GM23338 (cell line): ENCODE measurements around the gene STARD3. TPM values are rescaled to one million over a fixed set of nuclear protein-coding genes. Genes with fewer than 3 reads are reported as not detected.

ENCODE experiments used
- ATAC-seq: fragments of 200-7000 bp; cut with Tn5 transposase; 3 replicates; pipeline ENCODE4 v1.9.1; 2020
- DNase-seq: peaks from one replicate; pipeline ENCODE4 v3.0.0-alpha.2; 2015; ENCODE audit warnings: low spot score
- H2AFZ ChIP-seq: fragments of 200-600 bp; sonication (generic); 2 replicates; pipeline ENCODE4 v1.8.0; 2016; ENCODE audit warnings: antibody characterized with exemption, mild to moderate bottlenecking, moderate library complexity
- H3F3A ChIP-seq: fragments of 200-600 bp; sonication (generic); replicated peaks from 2 replicates; pipeline ENCODE4 v1.8.0; 2017; ENCODE audit warnings: antibody characterized with exemption, mixed run types, low read depth
- H3K27ac ChIP-seq: fragments of 200-600 bp; sonication (generic); 2 replicates; pipeline ENCODE4 v1.6.1; 2016; ENCODE audit warnings: low read depth
- H3K27me3 ChIP-seq: fragments of 200-600 bp; sonication (generic); 2 replicates; pipeline ENCODE4 v1.8.0; 2016; ENCODE audit warnings: mild to moderate bottlenecking, mixed run types, moderate library complexity; ENCODE audit not compliant: insufficient read depth
- H3K36me3 ChIP-seq: fragments of 200-600 bp; sonication (generic); 2 replicates; pipeline ENCODE4 v1.8.0; 2016; ENCODE audit warnings: mild to moderate bottlenecking; ENCODE audit not compliant: insufficient read depth
- H3K4me1 ChIP-seq: fragments of 200-600 bp; sonication (generic); 2 replicates; pipeline ENCODE4 v1.8.0; 2016; ENCODE audit warnings: mild to moderate bottlenecking, moderate library complexity; ENCODE audit not compliant: insufficient read depth
- H3K4me2 ChIP-seq: fragments of 200-600 bp; sonication (generic); 2 replicates; pipeline ENCODE4 v1.7.1; 2017; ENCODE audit warnings: mixed run types
- H3K4me3 ChIP-seq: fragments of 200-600 bp; sonication (generic); 2 replicates; pipeline ENCODE4 v1.6.1; 2016; ENCODE audit warnings: mixed run types
- H3K79me2 ChIP-seq: fragments of 200-600 bp; sonication (generic); replicated peaks from 2 replicates; pipeline ENCODE4 v1.8.0; 2017; ENCODE audit warnings: mild to moderate bottlenecking; ENCODE audit not compliant: insufficient read depth
- H3K9me2 ChIP-seq: fragments of 200-600 bp; sonication (generic); 2 replicates; pipeline ENCODE4 v1.8.0; 2017; ENCODE audit not compliant: insufficient read depth
- H4K20me1 ChIP-seq: fragments of 200-600 bp; sonication (generic); replicated peaks from 2 replicates; pipeline ENCODE4 v1.8.0; 2017; ENCODE audit warnings: mild to moderate bottlenecking; ENCODE audit not compliant: insufficient read depth
- H3K27ac Mint-ChIP-seq: 2 replicates; pipeline ENCODE4 v1.8.0; 2020; ENCODE audit warnings: inconsistent platforms, mild to moderate bottlenecking, moderate library complexity, mixed read lengths
- H3K27me3 Mint-ChIP-seq: 3 replicates; pipeline ENCODE4 v1.8.0; 2022; ENCODE audit warnings: low read depth, mild to moderate bottlenecking, moderate library complexity, mixed read lengths, inconsistent platforms; ENCODE audit not compliant: insufficient read depth, poor library complexity
- H3K36me3 Mint-ChIP-seq: 3 replicates; pipeline ENCODE4 v1.8.0; 2021; ENCODE audit warnings: low read depth, mild to moderate bottlenecking, inconsistent platforms, moderate library complexity, mixed read lengths
- H3K4me1 Mint-ChIP-seq: 3 replicates; pipeline ENCODE4 v1.8.0; 2020; ENCODE audit warnings: mild to moderate bottlenecking, inconsistent platforms, mixed read lengths
- H3K4me3 Mint-ChIP-seq: 3 replicates; pipeline ENCODE4 v1.8.0; 2021; ENCODE audit warnings: moderate library complexity, mild to moderate bottlenecking, inconsistent platforms, mixed read lengths
- H3K9me3 Mint-ChIP-seq: 3 replicates; pipeline ENCODE4 v1.8.0; 2020; ENCODE audit warnings: moderate library complexity, mild to moderate bottlenecking, inconsistent platforms, mixed read lengths
- CREB1 ChIP-seq: fragments of 250-450 bp; sonication (Bioruptor Pico); IDR thresholded peaks from 2 replicates; pipeline ENCODE4 v1.5.0; 2020; ENCODE audit warnings: low read depth, mild to moderate bottlenecking, moderate library complexity
- CTCF ChIP-seq, 2 experiments: fragments of 200-600 bp in 1 of 2; sonication (generic) in 1 of 2; conservative IDR thresholded peaks; 2 replicates each; pipeline versions ENCODE4 v1.5.1 to v1.6.1; 2016 to 2017; ENCODE audit warnings: antibody characterized with exemption in 2 of 2, low read depth in 2 of 2, mild to moderate bottlenecking in 2 of 2, moderate library complexity in 1 of 2
- ETS1 ChIP-seq: IDR thresholded peaks from 2 replicates; pipeline ENCODE4 v1.6.1; 2016; ENCODE audit warnings: antibody characterized with exemption
- EZH2 ChIP-seq: fragments of 200-600 bp; sonication (generic); IDR thresholded peaks from one replicate; pipeline ENCODE4 v1.8.0; 2017; ENCODE audit warnings: antibody characterized with exemption, mild to moderate bottlenecking, low read depth; ENCODE audit not compliant: unreplicated experiment
- EZH2phosphoT487 ChIP-seq: fragments of 200-600 bp; sonication (generic); IDR thresholded peaks from one replicate; pipeline ENCODE4 v1.8.1; 2018; ENCODE audit warnings: antibody characterized with exemption; ENCODE audit not compliant: unreplicated experiment
- JUNB ChIP-seq: IDR thresholded peaks from one replicate; pipeline ENCODE4 v1.6.1; 2016; ENCODE audit warnings: antibody characterized with exemption; ENCODE audit not compliant: unreplicated experiment
- NANOG ChIP-seq: IDR thresholded peaks from 2 replicates; pipeline ENCODE4 v1.6.1; 2016; ENCODE audit warnings: antibody characterized with exemption, borderline replicate concordance
- POLR2AphosphoS5 ChIP-seq: IDR thresholded peaks from 2 replicates; pipeline ENCODE4 v1.6.1; 2016; ENCODE audit warnings: antibody characterized with exemption, low read depth
- REST ChIP-seq: IDR thresholded peaks from one replicate; pipeline ENCODE4 v1.6.1; 2018; ENCODE audit warnings: antibody characterized with exemption; ENCODE audit not compliant: unreplicated experiment
- STAT1 ChIP-seq: IDR thresholded peaks from one replicate; pipeline ENCODE4 v1.6.1; 2016; ENCODE audit warnings: antibody characterized with exemption; ENCODE audit not compliant: unreplicated experiment
- ZNF114 ChIP-seq: fragments of 250-450 bp; sonication (Bioruptor Pico); IDR thresholded peaks from 2 replicates; pipeline ENCODE4 v1.5.0; 2020; ENCODE audit warnings: mild to moderate bottlenecking, moderate library complexity
- ZNF331 ChIP-seq: fragments of 250-450 bp; sonication (Bioruptor Pico); IDR thresholded peaks from 2 replicates; pipeline ENCODE4 v1.5.0; 2020; ENCODE audit warnings: low read depth, mild to moderate bottlenecking, moderate library complexity
- ZNF462 ChIP-seq: fragments of 250-450 bp; sonication (Bioruptor Pico); IDR thresholded peaks from 2 replicates; pipeline ENCODE4 v1.5.0; 2020; ENCODE audit warnings: mild to moderate bottlenecking, moderate library complexity
- polyA plus RNA-seq: library from polyadenylated mRNA; unstranded; fragments of >200 nt; fragmentation: Nextera tagmentation; extraction: Ambion mirVana; gene quantifications from 2 replicates; pipeline ENCODE4 v1.2.1, GENCODE V29; 2016
- total RNA-seq: library from RNA; depleted of rRNA; stranded (reverse); fragments of >200 nt; shearing (Covaris generic); gene quantifications from 2 replicates; pipeline ENCODE4 v1.2.3, GENCODE V29; 2014

The STARD3 gene
- total and polyA plus RNA-seq, 2 experiments from 2014 or later: 26.4 to 53.3 TPM

- ATAC-seq: no peak
- H3K36me3 Mint-ChIP-seq: peaks cover 14% of the 10 kb centered on the region; the same call in 2 of the 3 replicates
These were observed 27.9 kb downstream of the STARD3 start, which contains the start of gene TCAP for GRCh38 chr17:39664581-39665561. TSS of gene TCAP (plus strand) at chr17:39665349. CDS start at chr17:39665360, 11 bp downstream.

More at GRCh38 chr17:39664581-39665561, 27.9 kb downstream of the STARD3 start, which contains the start of gene TCAP:
- no peaks in the 10 kb centered on the region for H3K9me2 ChIP-seq
- DNase-seq: peak; percentile 27
- peak within 1 kb of the TSS; percentile 59 for H3K4me3 Mint-ChIP-seq
- peaks cover 3% of the 10 kb centered on the region for H3F3A ChIP-seq
- no peak within 1 kb of the TSS for H3K27ac ChIP-seq
- peaks cover 46% of the 10 kb centered on the region for H3K4me1 ChIP-seq
- no peaks in the 10 kb centered on the region for H3K79me2 ChIP-seq
- H3K27me3 ChIP-seq: peaks cover 41% of the 10 kb centered on the region
- H3K27ac Mint-ChIP-seq: peak within 1 kb of the TSS; percentile 50
- no peaks in the 10 kb centered on the region for H3K36me3 ChIP-seq
- H3K4me1 Mint-ChIP-seq: peaks cover 47% of the 10 kb centered on the region
- peak within 1 kb of the TSS; percentile 51; the same call in 1 of the 2 replicates for H3K4me3 ChIP-seq
- H3K4me2 ChIP-seq: peak within 1 kb of the TSS; percentile 70
- TF ChIP-seq ZNF331 (no peak), REST (no peak), EZH2 (no peak), NANOG (no peak), EZH2phosphoT487 (no peak), JUNB (no peak), ZNF462 (CRISPR knock-in tag) (no peak), ZNF114 (no peak), POLR2AphosphoS5 (no peak), CTCF (conservative IDR thresholded peaks at IDR 0.05; ENCODE audit: low read depth in 2 of 2) (no peak), CREB1 (CRISPR knock-in tag) (no peak), ETS1 (no peak), STAT1 (no peak)
- H3K27me3 Mint-ChIP-seq: peaks cover 22% of the 10 kb centered on the region
- no peaks in the 10 kb centered on the region; the same call in 2 of the 3 replicates for H3K9me3 Mint-ChIP-seq
- no peak within 1 kb of the TSS for H2AFZ ChIP-seq
- H4K20me1 ChIP-seq: no peaks in the 10 kb centered on the region; the same call in 1 of the 2 replicates
